CD4-positive, alpha-beta T cell (primary cell): Measurements from ENCODE around the gene ACMSD. TPM values are rescaled to one million over a fixed set of nuclear protein-coding genes. Genes with fewer than 3 reads are reported as not detected.

Source experiments
- ATAC-seq: fragments of 200-7000 bp; cut with Tn5 transposase; one replicate; pipeline ENCODE4 v1.10.0; 2022; ENCODE audit warnings: mild to moderate bottlenecking; ENCODE audit not compliant: poor library complexity
- CTCF ChIA-PET: fragments of 350-600 bp; sonication (Branson Sonifier 250); formaldehyde crosslinking; loops from one replicate; lab custom pipeline; 2021; ENCODE audit warnings: antibody characterized with exemption, inconsistent platforms; lab: Charles Lee
- POLR2A ChIA-PET: fragments of 350-600 bp; sonication (Branson Sonifier 250); formaldehyde crosslinking; loops from one replicate; lab custom pipeline; 2021; ENCODE audit warnings: antibody characterized with exemption, inconsistent platforms; lab: Charles Lee
- DNase-seq, 14 experiments: peaks; one replicate each; pipeline ENCODE4 v3.0.0-alpha.2; 2013 to 2020; ENCODE audit warnings: mixed read lengths in 2 of 14
- H3K27ac ChIP-seq, 2 donors: one replicate each; pipeline versions ENCODE4 v1.5.1 to v1.7.0; 2013; ENCODE audit warnings: low read length in 2 of 2, low read depth in 1 of 2, mild to moderate bottlenecking in 1 of 2
- H3K27me3 ChIP-seq, 2 experiments: 1 replicate in 1 of 2; 2 replicates in 1 of 2; pipeline versions ENCODE4 v1.6.1 to v1.7.0; 2013; ENCODE audit warnings: low read length in 2 of 2, control low read depth in 1 of 2, mild to moderate bottlenecking in 1 of 2, moderate library complexity in 1 of 2; ENCODE audit not compliant: insufficient read depth in 2 of 2, control insufficient read depth in 1 of 2
- H3K36me3 ChIP-seq: one replicate; pipeline ENCODE4 v1.6.1; 2013; ENCODE audit warnings: low read length, control low read depth; ENCODE audit not compliant: insufficient read depth
- H3K4me1 ChIP-seq: one replicate; pipeline ENCODE4 v1.6.1; 2013; ENCODE audit warnings: low read length, control low read depth; ENCODE audit not compliant: insufficient read depth
- H3K4me3 ChIP-seq: one replicate; pipeline ENCODE4 v1.5.1; 2013; ENCODE audit warnings: mild to moderate bottlenecking, low read length, moderate library complexity
- H3K9me3 ChIP-seq, 2 experiments: 1 replicate in 1 of 2; 2 replicates in 1 of 2; pipeline versions ENCODE4 v1.6.1 to v1.7.0; 2013; ENCODE audit warnings: low read length in 2 of 2, mild to moderate bottlenecking in 2 of 2, control low read depth in 1 of 2, moderate library complexity in 1 of 2; ENCODE audit not compliant: control insufficient read depth in 1 of 2, insufficient read depth in 1 of 2
- H3K27ac Mint-ChIP-seq: one replicate; pipeline ENCODE4 v1.8.0; 2020; ENCODE audit warnings: mixed read lengths
- H3K27me3 Mint-ChIP-seq: one replicate; pipeline ENCODE4 v1.8.0; 2021; ENCODE audit warnings: mixed read lengths
- H3K36me3 Mint-ChIP-seq: one replicate; pipeline ENCODE4 v1.8.0; 2021; ENCODE audit warnings: low read depth, mixed read lengths
- H3K4me1 Mint-ChIP-seq: one replicate; pipeline ENCODE4 v1.8.0; 2021; ENCODE audit warnings: low read depth, mixed read lengths
- H3K4me3 Mint-ChIP-seq: one replicate; pipeline ENCODE4 v1.8.0; 2020; ENCODE audit warnings: mild to moderate bottlenecking, mixed read lengths
- H3K9me3 Mint-ChIP-seq: one replicate; pipeline ENCODE4 v1.8.0; 2020; ENCODE audit warnings: mixed read lengths
- CTCF ChIP-seq: fragments of 200-600 bp; IDR thresholded peaks from one replicate; pipeline ENCODE4 v1.8.0; 2022; ENCODE audit warnings: antibody characterized with exemption, mild to moderate bottlenecking
- intact Hi-C, 2 experiments: fragments of 100-400 bp; cut with DNase I in 1 of 2; cut with micrococcal nuclease in 1 of 2; formaldehyde crosslinking; loops; one replicate each; pipeline versions ENCODE4 v1.15.1 to v1.9.0; 2023 to 2025; cut with DNase I, micrococcal nuclease
- microRNA-seq: library from miRNA; unstranded; fragments of <30 nt; microRNA quantifications from one replicate; pipeline ENCODE4 v1.2.0, GENCODE V29; 2021; ENCODE audit warnings: borderline microRNAs expressed, borderline replicate concordance
- total RNA-seq, 174 experiments: library from RNA in 2 of 174; stranded (reverse) in 2 of 174; gene quantifications; one replicate each; pipeline ENCODE4 v1.2.3 and lab custom pipeline; 2021 to 2026

ACMSD gene
- total RNA-seq, 2 experiments from 2014 or later: not detected

- H3K27ac Mint-ChIP-seq: peak overlapping the region; percentile 62
- H3K36me3 ChIP-seq: peaks cover 80% of the 10 kb centered on the region
- POLR2A ChIA-PET: interaction anchor here (0.6 to 1.2 kb wide), 3 partner anchors 18 to 985 kb away, joined by 3 to 6 read pairs (median 3); no protein-coding TSS in a partner anchor
Measured at GRCh38 chr2:134949981-134950708, 111.7 kb downstream of the ACMSD start.

GRCh38 chr2:134950886-134951285 is 112.5 kb downstream of the ACMSD start:
- intact Hi-C loops: no loop called here
- DNase-seq: no peak
- H3K27ac Mint-ChIP-seq: peak overlapping the region; percentile 62

More at GRCh38 chr2:134949981-134950708, 111.7 kb downstream of the ACMSD start:
- H3K4me3 ChIP-seq: no peak overlapping the region
- Mint-ChIP-seq H3K27me3 (no peaks in the 10 kb centered on the region), H3K36me3 (peaks cover 94% of the 10 kb centered on the region), H3K9me3 (no peaks in the 10 kb centered on the region), H3K4me1 (peaks cover 35% of the 10 kb centered on the region), H3K4me3 (no peak overlapping the region)
- ATAC-seq: peak; percentile 66
- CTCF ChIA-PET: no interaction called here
- H3K9me3 ChIP-seq: no peaks in the 10 kb centered on the region
- H3K27me3 ChIP-seq: no peaks in the 10 kb centered on the region
- intact Hi-C loops: no loop called here
- no peak for TF ChIP-seq CTCF
- no peak overlapping the region for H3K27ac ChIP-seq
- DNase-seq: peak in 2 of 14 experiments; percentile 15 to 17
- no peaks in the 10 kb centered on the region for H3K4me1 ChIP-seq

More at GRCh38 chr2:134950886-134951285, 112.5 kb downstream of the ACMSD start:
- TF ChIP-seq CTCF: no peak
- Histone ChIP-seq H3K4me1 (no peaks in the 10 kb centered on the region), H3K36me3 (peaks cover 83% of the 10 kb centered on the region), H3K27me3 (no peaks in the 10 kb centered on the region), H3K9me3 (no peaks in the 10 kb centered on the region), H3K27ac (no peak overlapping the region), H3K4me3 (no peak overlapping the region)
- CTCF ChIA-PET: no interaction called here
- H3K9me3 Mint-ChIP-seq: no peaks in the 10 kb centered on the region
- no peaks in the 10 kb centered on the region for H3K27me3 Mint-ChIP-seq
- H3K36me3 Mint-ChIP-seq: peaks cover 90% of the 10 kb centered on the region
- no peak overlapping the region for H3K4me3 Mint-ChIP-seq
- POLR2A ChIA-PET: interaction anchor here (0.7 to 1.2 kb wide), 2 partner anchors 18 to 823 kb away, joined by 3 read pairs; no protein-coding TSS in a partner anchor
- H3K4me1 Mint-ChIP-seq: peaks cover 27% of the 10 kb centered on the region
- ATAC-seq: no peak

Small RNA genes lying within 50 kb of the gene (microRNA-seq; reads per million reads assigned to microRNA genes)
- gene MIR5590: not detected

Other genes starting within 250 kb of the ACMSD start
- under 1 TPM; 0.14 to 0.47 TPM for gene TMEM163, start 119.6 kb upstream of the ACMSD start, total RNA-seq
- gene CCNT2, start 80.2 kb downstream of the ACMSD start, total RNA-seq: 10 to 100 TPM; 62.1 to 67.5 TPM
- not detected for gene MAP3K19, start 208.8 kb downstream of the ACMSD start, total RNA-seq
- 10 to 100 TPM; 35.9 to 37.0 TPM for gene RAB3GAP1, start 213.7 kb downstream of the ACMSD start, total RNA-seq